HepG2 (cell line): ENCODE data around the gene PRDM12. TPM values are rescaled to one million over a fixed set of nuclear protein-coding genes. Genes with fewer than 3 reads are reported as not detected.

Experiments
- ATAC-seq: fragments of 200-7000 bp; cut with Tn5 transposase; 3 replicates; pipeline ENCODE4 v1.9.1; 2020; ENCODE audit warnings: mild to moderate bottlenecking, moderate library complexity
- BruUV-seq: library from RNA; stranded (reverse); fragments of 400-500 nt; replicated peaks from 2 replicates; lab custom pipeline; 2021; lab: Mats Ljungman, UMichigan
- CTCF ChIA-PET: fragments of 300-600 bp; formaldehyde crosslinking; extraction: SDS; loops from one replicate; lab custom pipeline; 2021; ENCODE audit warnings: low total read pairs, inconsistent platforms, low intra/inter-chr PET ratio; lab: Yijun Ruan, JAX
- POLR2A ChIA-PET: fragments of 350-600 bp; sonication (Branson Sonifier 250); formaldehyde crosslinking; loops from one replicate; lab custom pipeline; 2020; ENCODE audit warnings: antibody characterized with exemption, inconsistent platforms; lab: Yijun Ruan, JAX
- DNase-seq: peaks from one replicate; pipeline ENCODE4 v3.0.0-alpha.2; 2015; ENCODE audit warnings: low spot score
- FAIRE-seq: peaks from 3 replicates; lab custom pipeline; 2011; peaks lifted over from hg19 to GRCh38; lab: Jason Lieb, UNC
- H2AFZ ChIP-seq: one replicate; pipeline ENCODE4 v1.6.1; 2011; ENCODE audit warnings: low read length, inconsistent platforms
- H3K27ac ChIP-seq: fragments of 300-600 bp; 3 replicates; pipeline ENCODE4 v1.8.0; 2011; ENCODE audit warnings: mixed run types, mild to moderate bottlenecking, mixed read lengths, low read length, inconsistent platforms; ENCODE audit not compliant: insufficient read depth; ENCODE audit errors: extremely low read length
- H3K27me3 ChIP-seq, 2 experiments: fragments of 200-600 bp in 1 of 2; 2 replicates in 1 of 2; 3 replicates in 1 of 2; pipeline versions ENCODE4 v1.6.0 to v1.8.0; 2011; ENCODE audit warnings: low read length in 2 of 2, mild to moderate bottlenecking in 2 of 2, moderate library complexity in 2 of 2, inconsistent platforms in 1 of 2; ENCODE audit not compliant: insufficient read depth in 2 of 2, control insufficient read depth in 1 of 2
- H3K36me3 ChIP-seq, 2 experiments: fragments of 200-600 bp in 1 of 2; replicated peaks in 1 of 2; 2 replicates in 1 of 2; 3 replicates in 1 of 2; pipeline versions ENCODE4 v1.5.1 to v1.8.0; 2011; ENCODE audit warnings: low read length in 2 of 2, inconsistent platforms in 1 of 2; ENCODE audit not compliant: insufficient read depth in 2 of 2, control insufficient read depth in 1 of 2
- H3K4me1 ChIP-seq: 2 replicates; pipeline ENCODE4 v1.5.1; 2012; ENCODE audit warnings: low read length, inconsistent platforms; ENCODE audit not compliant: insufficient read depth
- H3K4me2 ChIP-seq: 2 replicates; pipeline ENCODE4 v1.6.0; 2011; ENCODE audit warnings: low read depth, low read length, inconsistent platforms
- H3K4me3 ChIP-seq, 3 experiments: fragments of 200-600 bp in 1 of 3; sonication (generic), shearing (Covaris generic) in 1 of 3; replicated peaks in 1 of 3; 2 replicates each; pipeline ENCODE4 v1.5.1; 2011 to 2016; ENCODE audit warnings: low read length in 3 of 3, inconsistent platforms in 2 of 3, low read depth in 2 of 3, mild to moderate bottlenecking in 2 of 3, control low read depth in 1 of 3, mixed read lengths in 1 of 3; ENCODE audit not compliant: insufficient read depth in 1 of 3
- H3K79me2 ChIP-seq: one replicate; pipeline ENCODE4 v1.6.1; 2011; ENCODE audit warnings: low read length, inconsistent platforms; ENCODE audit not compliant: insufficient read depth
- H3K9ac ChIP-seq: 2 replicates; pipeline ENCODE4 v1.6.0; 2011; ENCODE audit warnings: mild to moderate bottlenecking, low read depth, low read length, inconsistent platforms; ENCODE audit not compliant: insufficient read depth
- H3K9me3 ChIP-seq: 2 replicates; pipeline ENCODE4 v1.5.1; 2012; ENCODE audit warnings: mild to moderate bottlenecking, low read length
- H4K20me1 ChIP-seq: 2 replicates; pipeline ENCODE4 v1.6.0; 2011; ENCODE audit warnings: inconsistent platforms, mild to moderate bottlenecking, low read length, moderate library complexity; ENCODE audit not compliant: insufficient read depth
- EEA1 ChIP-seq: sonication (generic); formaldehyde crosslinking; IDR thresholded peaks from 2 replicates; pipeline ENCODE4 v1.5.1; 2020; ENCODE audit warnings: mild to moderate bottlenecking, missing genetic modification reagents, borderline replicate concordance
- HOXA5 ChIP-seq: sonication (generic); formaldehyde crosslinking; IDR thresholded peaks from 2 replicates; pipeline ENCODE4 v1.4.0; 2020; ENCODE audit warnings: missing genetic modification reagents
- PATZ1 ChIP-seq: sonication (generic); formaldehyde crosslinking; IDR thresholded peaks from 2 replicates; pipeline ENCODE4 v1.4.0; 2020; ENCODE audit warnings: missing genetic modification reagents
- RAD21 ChIP-seq: fragments of 450-650 bp; formaldehyde crosslinking; IDR thresholded peaks from 2 replicates; pipeline ENCODE4 v1.5.0; 2020; ENCODE audit warnings: mild to moderate bottlenecking
- SIX4 ChIP-seq: sonication (generic); formaldehyde crosslinking; IDR thresholded peaks from 2 replicates; pipeline ENCODE4 v1.4.0; 2020; ENCODE audit warnings: missing genetic modification reagents
- ZBTB20 ChIP-seq: sonication (generic); formaldehyde crosslinking; IDR thresholded peaks from 2 replicates; pipeline ENCODE4 v1.8.1; 2023; ENCODE audit warnings: missing genetic modification reagents, low read depth, mild to moderate bottlenecking, borderline replicate concordance
- ZNF766 ChIP-seq: sonication (generic); formaldehyde crosslinking; IDR thresholded peaks from 2 replicates; pipeline ENCODE4 v1.5.0; 2020; ENCODE audit warnings: missing genetic modification reagents, borderline replicate concordance
- WGBS: methylation state at CpG from one replicate; pipeline ENCODE4 v1.1.6; 2017; ENCODE audit warnings: low lambda C conversion rate; 5-methylcytosine and 5-hydroxymethylcytosine counted together
- in situ Hi-C: cut with HindIII; loops from 2 replicates; pipeline ENCODE4 v1.10.0; 2017; ENCODE audit warnings: low pct_unique_long_range_greater_than_20kb; ENCODE audit not compliant: extremely low pct_ligation_motif_present
- intact Hi-C: fragments of 100-400 bp; cut with micrococcal nuclease; formaldehyde crosslinking; loops from one replicate; pipeline ENCODE4 v1.10.0; 2022; ENCODE audit not compliant: unreplicated experiment
- polyA plus RNA-seq, 8 experiments: library from polyadenylated mRNA; depleted of rRNA in 3 of 8; stranded (reverse) in 7 of 8; unstranded in 1 of 8; fragments of >200 nt; fragmentation: Illumina TruSeq in 4 of 8; extraction: Trizol in 4 of 8; gene quantifications; 2 replicates each; pipeline versions ENCODE4 v1.2.1 to v1.2.3, GENCODE V29; 2011 to 2016; ENCODE audit warnings: low read depth in 4 of 8, missing spikeins in 1 of 8, mixed read lengths in 1 of 8; ENCODE audit not compliant: insufficient read depth in 1 of 8
- total RNA-seq, 5 experiments: library from RNA; depleted of rRNA; stranded (reverse); fragments of >200 nt; fragmentation: Illumina TruSeq; extraction: Trizol; gene quantifications; 2 replicates each; pipeline ENCODE4 v1.2.3, GENCODE V29; 2016; ENCODE audit warnings: low read depth in 1 of 5
- TF ChIP-seq, protein P1 (sequence below): sonication (generic); formaldehyde crosslinking; IDR thresholded peaks from 2 replicates; pipeline ENCODE4 v1.5.1; 2020; ENCODE audit warnings: missing genetic modification reagents, mild to moderate bottlenecking, borderline replicate concordance

Gene PRDM12
- total and polyA plus RNA-seq, 2 of the 13 experiments (the other 11 are each of a cell fraction or from before 2014, with no cell fraction given) = 0.04 to 0.07 TPM

- BruUV-seq = no TSS peak
- Histone ChIP-seq H3K36me3 (no peaks in the 10 kb centered on the region), H3K4me1 (peaks cover 26% of the 10 kb centered on the region), H4K20me1 (peaks cover 13% of the 10 kb centered on the region; the same call in 1 of the 2 replicates), H3K9ac (peak overlapping the region; percentile 87; the same call in 1 of the 2 replicates), H3K4me3 (peak overlapping the region; percentile 91 to 95 (median 92)), H3K27ac (no peak overlapping the region), H3K9me3 (no peaks in the 10 kb centered on the region), H2AFZ (no peak overlapping the region)
- DNase-seq = no peak
- no peak for ATAC-seq
- in situ Hi-C loops = loop anchor here (10.0 kb wide), 1 partner anchor 280 kb away; no protein-coding TSS in a partner anchor
- TF ChIP-seq EEA1 (CRISPR knock-in tag) = no peak
- TF ChIP-seq PATZ1 = no peak
- TF ChIP-seq ZBTB20 = no peak
- no peak for TF ChIP-seq RAD21
- TF ChIP-seq, protein P1, sequence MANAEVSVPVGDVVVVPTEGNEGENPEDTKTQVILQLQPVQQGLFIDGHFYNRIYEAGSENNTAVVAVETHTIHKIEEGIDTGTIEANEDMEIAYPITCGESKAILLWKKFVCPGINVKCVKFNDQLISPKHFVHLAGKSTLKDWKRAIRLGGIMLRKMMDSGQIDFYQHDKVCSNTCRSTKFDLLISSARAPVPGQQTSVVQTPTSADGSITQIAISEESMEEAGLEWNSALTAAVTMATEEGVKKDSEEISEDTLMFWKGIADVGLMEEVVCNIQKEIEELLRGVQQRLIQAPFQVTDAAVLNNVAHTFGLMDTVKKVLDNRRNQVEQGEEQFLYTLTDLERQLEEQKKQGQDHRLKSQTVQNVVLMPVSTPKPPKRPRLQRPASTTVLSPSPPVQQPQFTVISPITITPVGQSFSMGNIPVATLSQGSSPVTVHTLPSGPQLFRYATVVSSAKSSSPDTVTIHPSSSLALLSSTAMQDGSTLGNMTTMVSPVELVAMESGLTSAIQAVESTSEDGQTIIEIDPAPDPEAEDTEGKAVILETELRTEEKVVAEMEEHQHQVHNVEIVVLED (CRISPR knock-in tag) = no peak
- no peak for TF ChIP-seq HOXA5 (CRISPR knock-in tag)
- no peak for TF ChIP-seq ZNF766
- TF ChIP-seq SIX4 = no peak
- TF ChIP-seq, all 625 proteins: peak for 0
- intact Hi-C loops = loop anchor here (10.0 kb wide), 1 partner anchor 120 kb away; the partner anchor contains the start of gene ABL1
- ChIA-PET CTCF (no interaction called here), POLR2A (interaction anchor here (0.7 to 1.4 kb wide), 2 partner anchors 25 to 53 kb away, joined by 3 to 5 read pairs; no protein-coding TSS in a partner anchor)
- FAIRE-seq = no peak
- Histone ChIP-seq H3K79me2 (peaks cover 49% of the 10 kb centered on the region), H3K4me2 (peak overlapping the region; percentile 85), H3K27me3 (no peaks in the 10 kb centered on the region; a peak in 1 of 5 replicates)
- WGBS = 19% methylated on average over 3 of the region's 3 CpGs
Measured at GRCh38 chr9:130715270-130715669, 50.9 kb downstream of the PRDM12 start.
